Measurements from ENCODE around the gene VSIG10.

Gene VSIG10

GRCh38 chr12:118122264-118122663 lies 18.5 kb upstream of the VSIG10 start:
- H2AFZ ChIP-seq (ENCODE audit: low read depth, low read length, severe bottlenecking): no peak overlapping the region
- H3K4me2 ChIP-seq (ENCODE audit: low read depth, low read length, poor library complexity, severe bottlenecking): no peak overlapping the region
- no peaks in the 10 kb centered on the region for H4K20me1 ChIP-seq (ENCODE audit: low read depth, low read length)
- no peaks in the 10 kb centered on the region for H3K36me3 ChIP-seq (ENCODE audit: low read length)
- H3K27ac ChIP-seq (ENCODE audit: low read depth, low read length): no peak overlapping the region
- no peaks in the 10 kb centered on the region for H3K27me3 ChIP-seq (ENCODE audit: low read length)
- H3K9ac ChIP-seq (ENCODE audit: low read length): no peak overlapping the region
- H3K9me3 ChIP-seq (ENCODE audit: insufficient read depth, low read length): no peaks in the 10 kb centered on the region
- peaks cover 5% of the 10 kb centered on the region; the same call in 1 of the 2 replicates for H3F3A ChIP-seq (ENCODE audit: insufficient read depth)
- no peaks in the 10 kb centered on the region for H3K9me2 ChIP-seq (replicated peaks; ENCODE audit: insufficient read depth, low read length)
- H3K4me3 ChIP-seq (ENCODE audit: insufficient read depth, low read length, poor library complexity, severe bottlenecking): no peak overlapping the region
- TF ChIP-seq CTCF (IDR thresholded peaks at IDR 0.05; ENCODE audit: insufficient read depth, low read length, poor library complexity, severe bottlenecking) (no peak), EZH2phosphoT487 (conservative IDR thresholded peaks at IDR 0.05; ENCODE audit: low read length) (no peak)
- no peaks in the 10 kb centered on the region for H3K79me2 ChIP-seq (ENCODE audit: insufficient read depth, low read length)

GRCh38 chr12:118120579-118121363 lies 17.0 kb upstream of the VSIG10 start:
- no peaks in the 10 kb centered on the region for H3K36me3 ChIP-seq (ENCODE audit: low read length)
- TF ChIP-seq CTCF (IDR thresholded peaks at IDR 0.05; ENCODE audit: insufficient read depth, low read length, poor library complexity, severe bottlenecking): no peak
- TF ChIP-seq EZH2phosphoT487 (conservative IDR thresholded peaks at IDR 0.05; ENCODE audit: low read length): no peak
- no peak overlapping the region for H3K4me2 ChIP-seq (ENCODE audit: low read depth, low read length, poor library complexity, severe bottlenecking)
- no peaks in the 10 kb centered on the region for H4K20me1 ChIP-seq (ENCODE audit: low read depth, low read length)
- H3K9me2 ChIP-seq (replicated peaks; ENCODE audit: insufficient read depth, low read length): no peaks in the 10 kb centered on the region
- no peak overlapping the region for H3K9ac ChIP-seq (ENCODE audit: low read length)
- H3K9me3 ChIP-seq (ENCODE audit: insufficient read depth, low read length): no peaks in the 10 kb centered on the region
- H2AFZ ChIP-seq (ENCODE audit: low read depth, low read length, severe bottlenecking): peak overlapping the region; percentile 99
- H3F3A ChIP-seq (ENCODE audit: insufficient read depth): peaks cover 5% of the 10 kb centered on the region; the same call in 1 of the 2 replicates
- no peaks in the 10 kb centered on the region for H3K27me3 ChIP-seq (ENCODE audit: low read length)
- peak overlapping the region; percentile 32; the same call in 1 of the 2 replicates for H3K27ac ChIP-seq (ENCODE audit: low read depth, low read length)
- no peaks in the 10 kb centered on the region for H3K79me2 ChIP-seq (ENCODE audit: insufficient read depth, low read length)
- no peak overlapping the region for H3K4me3 ChIP-seq (ENCODE audit: insufficient read depth, low read length, poor library complexity, severe bottlenecking)

- Histone ChIP-seq H3K9me3 (ENCODE audit: insufficient read depth, low read length) (no peaks in the 10 kb centered on the region), H3K79me2 (ENCODE audit: insufficient read depth, low read length) (no peaks in the 10 kb centered on the region), H3K4me3 (ENCODE audit: insufficient read depth, low read length, poor library complexity, severe bottlenecking) (no peak overlapping the region), H2AFZ (ENCODE audit: low read depth, low read length, severe bottlenecking) (no peak overlapping the region), H3K4me2 (ENCODE audit: low read depth, low read length, poor library complexity, severe bottlenecking) (no peak overlapping the region), H3K27me3 (ENCODE audit: low read length) (no peaks in the 10 kb centered on the region), H3K36me3 (ENCODE audit: low read length) (no peaks in the 10 kb centered on the region), H3K9me2 (replicated peaks; ENCODE audit: insufficient read depth, low read length) (no peaks in the 10 kb centered on the region), H3K27ac (ENCODE audit: low read depth, low read length) (no peak overlapping the region), H4K20me1 (ENCODE audit: low read depth, low read length) (no peaks in the 10 kb centered on the region), H3K9ac (ENCODE audit: low read length) (no peak overlapping the region), H3F3A (ENCODE audit: insufficient read depth) (peaks cover 5% of the 10 kb centered on the region; the same call in 1 of the 2 replicates)
- TF ChIP-seq CTCF (IDR thresholded peaks at IDR 0.05; ENCODE audit: insufficient read depth, low read length, poor library complexity, severe bottlenecking): no peak
- no peak for TF ChIP-seq EZH2phosphoT487 (conservative IDR thresholded peaks at IDR 0.05; ENCODE audit: low read length)
These were observed 15.7 kb upstream of the VSIG10 start for GRCh38 chr12:118119449-118119879.
